Smooth muscle cell (in vitro differentiated cells): ENCODE measurements around the gene PTPRD. TPM values are rescaled to one million over a fixed set of nuclear protein-coding genes. Genes with fewer than 3 reads are reported as not detected.

Experiments used
- DNase-seq: peaks from one replicate; lab custom pipeline; 2025; ENCODE audit not compliant: unreplicated experiment; lab: John Stamatoyannopoulos, UW
- H2AFZ ChIP-seq: fragments of 200-600 bp; sonication (generic); 2 replicates; pipeline ENCODE4 v1.6.0; 2016; ENCODE audit warnings: antibody characterized with exemption, low read depth, mild to moderate bottlenecking
- H3F3A ChIP-seq: fragments of 200-600 bp; sonication (generic); 2 replicates; pipeline ENCODE4 v1.6.0; 2017; ENCODE audit warnings: antibody characterized with exemption, low read depth
- H3K27ac ChIP-seq: fragments of 200-600 bp; sonication (generic); 2 replicates; pipeline ENCODE4 v1.5.1; 2016; ENCODE audit warnings: low read depth, mild to moderate bottlenecking
- H3K27me3 ChIP-seq: fragments of 200-600 bp; sonication (generic); 2 replicates; pipeline ENCODE4 v1.6.1; 2016; ENCODE audit warnings: low read depth, mild to moderate bottlenecking
- H3K36me3 ChIP-seq: fragments of 200-600 bp; sonication (generic); 2 replicates; pipeline ENCODE4 v1.5.1; 2016; ENCODE audit warnings: low read depth
- H3K4me1 ChIP-seq: fragments of 200-600 bp; sonication (generic); 2 replicates; pipeline ENCODE4 v1.5.1; 2016; ENCODE audit warnings: low read depth
- H3K4me2 ChIP-seq: fragments of 200-600 bp; sonication (generic); 2 replicates; pipeline ENCODE4 v1.6.0; 2016; ENCODE audit warnings: mild to moderate bottlenecking
- H3K4me3 ChIP-seq: fragments of 200-600 bp; sonication (generic); 2 replicates; pipeline ENCODE4 v1.5.1; 2016; ENCODE audit warnings: mild to moderate bottlenecking
- H3K79me2 ChIP-seq: fragments of 200-600 bp; sonication (generic); 2 replicates; pipeline ENCODE4 v1.6.0; 2016; ENCODE audit warnings: low read depth, mild to moderate bottlenecking
- H3K9ac ChIP-seq: fragments of 200-600 bp; sonication (generic); 2 replicates; pipeline ENCODE4 v1.6.0; 2016; ENCODE audit warnings: low read depth
- H3K9me3 ChIP-seq: fragments of 200-600 bp; sonication (generic); replicated peaks from 2 replicates; pipeline ENCODE4 v1.5.1; 2016; ENCODE audit warnings: low read depth
- H4K20me1 ChIP-seq: fragments of 200-600 bp; sonication (generic); 2 replicates; pipeline ENCODE4 v1.6.0; 2016; ENCODE audit warnings: low read depth
- WGBS: methylation state at CpG from one replicate; pipeline ENCODE4 v1.1.7; 2016; ENCODE audit warnings: low lambda C conversion rate; 5-methylcytosine and 5-hydroxymethylcytosine counted together
- polyA plus RNA-seq: library from polyadenylated mRNA; unstranded; fragments of >200 nt; fragmentation: Nextera tagmentation; extraction: Ambion mirVana; gene quantifications from 2 replicates; pipeline ENCODE4 v1.2.1, GENCODE V29; 2016
- total RNA-seq: library from RNA; depleted of rRNA; stranded (reverse); fragments of >200 nt; gene quantifications from 2 replicates; pipeline ENCODE4 v1.2.3, GENCODE V29; 2014
- TF ChIP-seq, protein P1 (sequence below): fragments of 200-600 bp; sonication (generic); IDR thresholded peaks from 2 replicates; pipeline ENCODE4 v1.5.1; 2017; ENCODE audit warnings: borderline replicate concordance, mild to moderate bottlenecking, antibody characterized with exemption; ENCODE audit not compliant: insufficient read depth, poor library complexity, severe bottlenecking

Gene PTPRD
- total and polyA plus RNA-seq, 2 experiments from 2014 or later, result 6.5 to 61.0 TPM

DNA sequence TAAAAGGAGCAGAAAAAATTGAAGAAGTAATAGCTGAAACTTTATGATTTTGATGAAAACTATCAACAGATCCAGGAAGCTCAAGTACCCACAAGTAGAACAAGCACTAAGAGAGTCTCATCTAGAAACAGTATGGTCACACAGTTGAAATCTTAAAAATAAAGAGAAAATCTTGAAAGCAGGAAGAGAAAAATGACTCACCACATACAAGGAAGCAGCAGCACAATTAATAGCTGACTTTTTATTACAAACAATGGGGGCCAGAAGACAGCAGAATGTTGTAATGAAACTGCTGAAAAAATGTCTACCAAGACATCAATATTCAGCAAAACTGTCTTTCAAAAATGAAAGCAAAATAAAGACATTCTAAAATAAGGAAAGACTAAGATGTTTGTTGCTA, 1704.9 kb downstream of the PTPRD start:
- peak overlapping the region; percentile 8 for H2AFZ ChIP-seq

DNA sequence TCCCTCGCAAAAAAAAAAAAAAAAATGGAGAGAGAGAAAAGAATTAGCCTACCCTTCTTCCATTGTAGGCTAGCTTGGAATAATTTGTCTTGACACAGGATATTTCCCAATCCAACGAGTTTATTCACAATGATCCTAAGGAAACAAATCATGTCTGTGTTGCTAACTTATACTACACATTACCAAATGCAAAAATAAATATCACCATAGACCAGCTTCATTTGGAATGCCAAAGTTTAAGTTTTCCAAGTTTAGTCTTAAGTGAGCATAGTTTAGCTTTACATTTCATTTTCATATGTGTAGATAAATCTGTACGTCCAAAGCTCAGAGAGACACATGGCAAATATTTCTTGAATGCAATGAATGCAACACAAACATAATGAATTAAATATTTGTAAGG, 1707.1 kb downstream of the PTPRD start:
- no peak for DNase-seq

More for the DNA sequence above, 1704.9 kb downstream of the PTPRD start:
- Histone ChIP-seq H3K9me3 (no peaks in the 10 kb centered on the region), H3F3A (no peaks in the 10 kb centered on the region), H4K20me1 (no peaks in the 10 kb centered on the region), H3K79me2 (no peaks in the 10 kb centered on the region), H3K4me2 (no peak overlapping the region), H3K4me1 (no peaks in the 10 kb centered on the region), H3K36me3 (no peaks in the 10 kb centered on the region), H3K4me3 (no peak overlapping the region), H3K27me3 (no peaks in the 10 kb centered on the region), H3K27ac (no peak overlapping the region), H3K9ac (no peak overlapping the region)
- DNase-seq, result no peak
- TF ChIP-seq, protein P1, sequence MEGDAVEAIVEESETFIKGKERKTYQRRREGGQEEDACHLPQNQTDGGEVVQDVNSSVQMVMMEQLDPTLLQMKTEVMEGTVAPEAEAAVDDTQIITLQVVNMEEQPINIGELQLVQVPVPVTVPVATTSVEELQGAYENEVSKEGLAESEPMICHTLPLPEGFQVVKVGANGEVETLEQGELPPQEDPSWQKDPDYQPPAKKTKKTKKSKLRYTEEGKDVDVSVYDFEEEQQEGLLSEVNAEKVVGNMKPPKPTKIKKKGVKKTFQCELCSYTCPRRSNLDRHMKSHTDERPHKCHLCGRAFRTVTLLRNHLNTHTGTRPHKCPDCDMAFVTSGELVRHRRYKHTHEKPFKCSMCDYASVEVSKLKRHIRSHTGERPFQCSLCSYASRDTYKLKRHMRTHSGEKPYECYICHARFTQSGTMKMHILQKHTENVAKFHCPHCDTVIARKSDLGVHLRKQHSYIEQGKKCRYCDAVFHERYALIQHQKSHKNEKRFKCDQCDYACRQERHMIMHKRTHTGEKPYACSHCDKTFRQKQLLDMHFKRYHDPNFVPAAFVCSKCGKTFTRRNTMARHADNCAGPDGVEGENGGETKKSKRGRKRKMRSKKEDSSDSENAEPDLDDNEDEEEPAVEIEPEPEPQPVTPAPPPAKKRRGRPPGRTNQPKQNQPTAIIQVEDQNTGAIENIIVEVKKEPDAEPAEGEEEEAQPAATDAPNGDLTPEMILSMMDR, result no peak

DNA sequence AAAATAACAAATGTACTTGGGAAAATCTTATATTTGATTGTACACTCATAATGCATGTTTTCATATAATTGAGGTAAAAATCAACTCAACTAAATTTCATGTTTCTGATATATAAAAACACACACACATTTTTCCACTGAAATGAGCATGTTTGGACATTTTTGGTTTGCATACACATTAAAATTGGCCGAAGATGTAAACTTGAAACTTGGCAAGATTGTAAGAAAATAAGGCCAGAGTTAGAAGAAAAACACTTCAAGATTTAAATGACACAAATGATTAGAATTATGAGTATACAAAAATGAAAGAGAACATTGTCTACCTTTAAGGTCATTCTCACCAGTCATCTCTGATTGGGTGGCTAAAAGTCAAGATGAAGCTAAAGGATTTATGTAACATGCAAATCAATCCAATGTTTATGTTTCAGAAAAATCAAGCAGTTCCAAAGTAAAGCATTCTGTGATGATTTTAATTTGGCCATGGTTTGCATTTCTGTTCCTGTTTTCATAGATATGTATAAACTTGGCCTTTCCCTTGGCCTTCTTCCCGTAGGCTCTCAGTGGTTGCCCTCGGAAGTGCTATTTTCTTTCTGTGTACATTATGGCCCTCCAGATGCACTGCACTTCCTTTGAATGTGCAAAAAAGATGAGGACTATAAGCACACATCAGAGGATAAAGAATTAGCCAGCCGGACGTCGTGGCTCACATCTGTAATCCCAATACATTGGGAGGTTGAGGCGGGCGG, 1707.9 kb downstream of the PTPRD start:
- H3K4me3 ChIP-seq, result no peak overlapping the region

More for the DNA sequence above, 1707.1 kb downstream of the PTPRD start:
- H3K9ac ChIP-seq, result no peak overlapping the region
- no peaks in the 10 kb centered on the region for H4K20me1 ChIP-seq
- WGBS, result 87% methylated on average over 3 of the region's 3 CpGs
- H3K27ac ChIP-seq, result no peak overlapping the region
- H3K4me1 ChIP-seq, result no peaks in the 10 kb centered on the region
- no peaks in the 10 kb centered on the region for H3K79me2 ChIP-seq
- no peaks in the 10 kb centered on the region for H3K27me3 ChIP-seq
- no peaks in the 10 kb centered on the region for H3K36me3 ChIP-seq
- H3K9me3 ChIP-seq, result no peaks in the 10 kb centered on the region
- H3K4me2 ChIP-seq, result no peak overlapping the region
- TF ChIP-seq, protein P1, result no peak
- no peaks in the 10 kb centered on the region for H3F3A ChIP-seq
- no peak overlapping the region for H3K4me3 ChIP-seq
- H2AFZ ChIP-seq, result no peak overlapping the region

More for the DNA sequence above, 1707.9 kb downstream of the PTPRD start:
- Histone ChIP-seq H2AFZ (no peak overlapping the region), H3K36me3 (no peaks in the 10 kb centered on the region), H3K9ac (no peak overlapping the region), H4K20me1 (no peaks in the 10 kb centered on the region), H3K27me3 (no peaks in the 10 kb centered on the region), H3K79me2 (no peaks in the 10 kb centered on the region), H3K27ac (no peak overlapping the region), H3K4me1 (no peaks in the 10 kb centered on the region), H3K9me3 (no peaks in the 10 kb centered on the region), H3F3A (no peaks in the 10 kb centered on the region), H3K4me2 (no peak overlapping the region)
- 92% methylated on average over 8 of the region's 8 CpGs for WGBS
- TF ChIP-seq, protein P1, result no peak
- no peak for DNase-seq
